Cardiac muscle cell (in vitro differentiated cells and primary cell): Measurements from ENCODE around the gene MSL1. TPM values are rescaled to one million over a fixed set of nuclear protein-coding genes. Genes with fewer than 3 reads are reported as not detected.
A peak's percentile ranks its signal among the peaks of the same experiment; 100 is the strongest.
"Not testable (repeated sequence)": the region's sequence is repeated elsewhere in the genome, so short reads cannot be mapped to it uniquely, and the experiment has no call there.

Source experiments
- DNase-seq, 2 donors: peaks; one replicate each; pipeline versions ENCODE4 v3.0.0 to v3.0.0-alpha.2; 2010 to 2017; ENCODE audit warnings: low read depth in 1 of 2, low spot score in 1 of 2
- H3K27ac ChIP-seq: fragments of 200-600 bp; sonication (generic); 2 replicates; pipeline ENCODE4 v1.5.1; 2016
- H3K27me3 ChIP-seq: fragments of 200-600 bp; sonication (generic); 2 replicates; pipeline ENCODE4 v1.6.0; 2016; ENCODE audit warnings: control low read depth
- H3K36me3 ChIP-seq: fragments of 200-600 bp; sonication (generic); 2 replicates; pipeline ENCODE4 v1.5.1; 2016; ENCODE audit warnings: control low read depth
- H3K4me1 ChIP-seq: fragments of 200-600 bp; sonication (generic); 2 replicates; pipeline ENCODE4 v1.8.1; 2017; ENCODE audit warnings: low read depth, mild to moderate bottlenecking, mixed run types
- H3K4me3 ChIP-seq: fragments of 200-600 bp; sonication (generic); 2 replicates; pipeline ENCODE4 v1.5.1; 2016; ENCODE audit warnings: mild to moderate bottlenecking
- H3K9me3 ChIP-seq: fragments of 200-600 bp; sonication (generic); 2 replicates; pipeline ENCODE4 v1.5.1; 2017; ENCODE audit warnings: low read depth, mild to moderate bottlenecking, control low read depth
- CTCF ChIP-seq: IDR thresholded peaks from 2 replicates; pipeline ENCODE4 v1.5.1; 2012; ENCODE audit warnings: low read depth, mild to moderate bottlenecking, low read length
- polyA plus RNA-seq: library from polyadenylated mRNA; unstranded; fragments of >200 nt; fragmentation: Nextera tagmentation; extraction: Ambion mirVana; gene quantifications from 2 replicates; pipeline ENCODE4 v1.2.1, GENCODE V29; 2016
- total RNA-seq: library from RNA; depleted of rRNA; stranded (reverse); fragments of >200 nt; gene quantifications from 2 replicates; pipeline ENCODE4 v1.2.3, GENCODE V29; 2016

MSL1 gene
- total and polyA plus RNA-seq, 2 experiments from 2014 or later = 33.2 to 104 TPM

GRCh38 chr17:40130352-40131042 is 8.7 kb downstream of the MSL1 start:
- Histone ChIP-seq H3K9me3 (no peaks in the 10 kb centered on the region), H3K27ac (peak overlapping the region; percentile 17), H3K4me3 (no peak overlapping the region), H3K27me3 (no peaks in the 10 kb centered on the region), H3K4me1 (no peaks in the 10 kb centered on the region), H3K36me3 (peaks cover 78% of the 10 kb centered on the region)
- DNase-seq = peak in 1 of 2 donors; percentile 30
- no peak for TF ChIP-seq CTCF

- no peaks in the 10 kb centered on the region for H3K27me3 ChIP-seq
- no peaks in the 10 kb centered on the region for H3K9me3 ChIP-seq
- H3K4me1 ChIP-seq = peaks cover 1% of the 10 kb centered on the region
- H3K4me3 ChIP-seq = no peak overlapping the region
- H3K36me3 ChIP-seq = peaks cover 62% of the 10 kb centered on the region
- no peak for DNase-seq
- TF ChIP-seq CTCF = no peak
- peak overlapping the region; percentile 14 for H3K27ac ChIP-seq
Measured at GRCh38 chr17:40134184-40134583, 12.4 kb downstream of the MSL1 start.

GRCh38 chr17:40135817-40136216 is 14.0 kb downstream of the MSL1 start:
- Histone ChIP-seq H3K4me1 (peaks cover 6% of the 10 kb centered on the region), H3K36me3 (peaks cover 49% of the 10 kb centered on the region), H3K9me3 (no peaks in the 10 kb centered on the region), H3K4me3 (no peak overlapping the region), H3K27me3 (no peaks in the 10 kb centered on the region), H3K27ac (peak overlapping the region; percentile 14)
- TF ChIP-seq CTCF = no peak
- no peak for DNase-seq

GRCh38 chr17:40139566-40140058 is 17.8 kb downstream of the MSL1 start:
- H3K4me3 ChIP-seq = peak overlapping the region; percentile 50
- no peak for TF ChIP-seq CTCF
- peak overlapping the region; percentile 98 for H3K27ac ChIP-seq
- peaks cover 19% of the 10 kb centered on the region for H3K36me3 ChIP-seq
- H3K9me3 ChIP-seq = no peaks in the 10 kb centered on the region
- H3K4me1 ChIP-seq = peaks cover 6% of the 10 kb centered on the region
- DNase-seq = no peak
- H3K27me3 ChIP-seq = no peaks in the 10 kb centered on the region

GRCh38 chr17:40143166-40143565 is 21.4 kb downstream of the MSL1 start:
- not testable (repeated sequence) for H3K9me3 ChIP-seq, H3K4me3 ChIP-seq, H3K27ac ChIP-seq, H3K27me3 ChIP-seq, DNase-seq, H3K4me1 ChIP-seq
- H3K36me3 ChIP-seq = peaks cover 14% of the 10 kb centered on the region

GRCh38 chr17:40145476-40145875 is 23.7 kb downstream of the MSL1 start:
- no peaks in the 10 kb centered on the region for H3K27me3 ChIP-seq
- no peak for DNase-seq
- H3K36me3 ChIP-seq = peaks cover 25% of the 10 kb centered on the region
- TF ChIP-seq CTCF = no peak
- no peaks in the 10 kb centered on the region for H3K4me1 ChIP-seq
- no peaks in the 10 kb centered on the region for H3K9me3 ChIP-seq
- H3K27ac ChIP-seq = no peak overlapping the region
- no peak overlapping the region for H3K4me3 ChIP-seq
